GM21717 (cell line): ENCODE measurements around the gene BCL7B.
"Not testable (repeated sequence)": the region's sequence is repeated elsewhere in the genome, so short reads cannot be mapped to it uniquely, and the experiment has no call there.

ENCODE experiments used
- ATAC-seq: cut with Tn5 transposase; IDR thresholded peaks from one replicate; pipeline ENCODE4 v1.9.1; 2021; ENCODE audit warnings: mild to moderate bottlenecking, moderate library complexity; ENCODE audit not compliant: unreplicated experiment

The BCL7B gene

GRCh38 chr7:73573276-73573675 lies 15.8 kb upstream of the BCL7B start:
- no peak for ATAC-seq

GRCh38 chr7:73572767-73573186 lies 15.3 kb upstream of the BCL7B start:
- ATAC-seq = no peak

- no peak for ATAC-seq
These were observed 13.5 kb upstream of the BCL7B start for GRCh38 chr7:73570977-73571376.

GRCh38 chr7:73570521-73570920 lies 13.0 kb upstream of the BCL7B start:
- no peak for ATAC-seq

GRCh38 chr7:73569042-73569608 lies 11.6 kb upstream of the BCL7B start:
- no peak for ATAC-seq

GRCh38 chr7:73567846-73568685 lies 10.6 kb upstream of the BCL7B start:
- no peak for ATAC-seq

- no peak for ATAC-seq
These were observed 9.7 kb upstream of the BCL7B start for GRCh38 chr7:73567140-73567539.

- ATAC-seq = not testable (repeated sequence)
These were observed 8.9 kb upstream of the BCL7B start for GRCh38 chr7:73566431-73566830.

- ATAC-seq = no peak
These were observed 8.3 kb upstream of the BCL7B start for GRCh38 chr7:73565675-73566340.

GRCh38 chr7:73560109-73560835 lies 2.8 kb upstream of the BCL7B start:
- no peak for ATAC-seq

- peak; percentile 87 for ATAC-seq
These were observed 438 bp downstream of the BCL7B start for GRCh38 chr7:73557108-73557396.

GRCh38 chr7:73556208-73557107 lies 1.0 kb downstream of the BCL7B start:
- ATAC-seq = no peak

- no peak for ATAC-seq
These were observed 2.0 kb downstream of the BCL7B start for GRCh38 chr7:73555411-73555982.

- ATAC-seq = not testable (repeated sequence)
These were observed 7.4 kb downstream of the BCL7B start for GRCh38 chr7:73550093-73550492.

- ATAC-seq = no peak
These were observed 8.3 kb downstream of the BCL7B start for GRCh38 chr7:73549176-73549575.

GRCh38 chr7:73547841-73548240 lies 9.6 kb downstream of the BCL7B start:
- no peak for ATAC-seq

GRCh38 chr7:73544678-73545077 lies 12.8 kb downstream of the BCL7B start:
- no peak for ATAC-seq

GRCh38 chr7:73541722-73542121 lies 15.8 kb downstream of the BCL7B start:
- no peak for ATAC-seq

- no peak for ATAC-seq
These were observed 17.8 kb downstream of the BCL7B start for GRCh38 chr7:73539709-73540108.

GRCh38 chr7:73538510-73538909 lies 19.0 kb downstream of the BCL7B start:
- not testable (repeated sequence) for ATAC-seq
